Panc1 (cell line): Measurements from ENCODE around the gene CRIM1.

Experiments used
- SIN3A ChIP-seq: IDR thresholded peaks from 2 replicates; pipeline ENCODE4 v1.6.1; 2012; ENCODE audit warnings: low read depth, mild to moderate bottlenecking, low read length, moderate library complexity, borderline replicate concordance; ENCODE audit not compliant: insufficient read depth
- TF ChIP-seq, protein P1 (sequence below): fragments of 450-650 bp; IDR thresholded peaks from 2 replicates; pipeline ENCODE4 v1.5.1; 2017; ENCODE audit warnings: mild to moderate bottlenecking

- TF ChIP-seq, protein P1, sequence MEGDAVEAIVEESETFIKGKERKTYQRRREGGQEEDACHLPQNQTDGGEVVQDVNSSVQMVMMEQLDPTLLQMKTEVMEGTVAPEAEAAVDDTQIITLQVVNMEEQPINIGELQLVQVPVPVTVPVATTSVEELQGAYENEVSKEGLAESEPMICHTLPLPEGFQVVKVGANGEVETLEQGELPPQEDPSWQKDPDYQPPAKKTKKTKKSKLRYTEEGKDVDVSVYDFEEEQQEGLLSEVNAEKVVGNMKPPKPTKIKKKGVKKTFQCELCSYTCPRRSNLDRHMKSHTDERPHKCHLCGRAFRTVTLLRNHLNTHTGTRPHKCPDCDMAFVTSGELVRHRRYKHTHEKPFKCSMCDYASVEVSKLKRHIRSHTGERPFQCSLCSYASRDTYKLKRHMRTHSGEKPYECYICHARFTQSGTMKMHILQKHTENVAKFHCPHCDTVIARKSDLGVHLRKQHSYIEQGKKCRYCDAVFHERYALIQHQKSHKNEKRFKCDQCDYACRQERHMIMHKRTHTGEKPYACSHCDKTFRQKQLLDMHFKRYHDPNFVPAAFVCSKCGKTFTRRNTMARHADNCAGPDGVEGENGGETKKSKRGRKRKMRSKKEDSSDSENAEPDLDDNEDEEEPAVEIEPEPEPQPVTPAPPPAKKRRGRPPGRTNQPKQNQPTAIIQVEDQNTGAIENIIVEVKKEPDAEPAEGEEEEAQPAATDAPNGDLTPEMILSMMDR: no peak
- TF ChIP-seq SIN3A: no peak
These were observed 20.8 kb downstream of the CRIM1 start for GRCh38 chr2:36376319-36376765.
